CD4-positive, alpha-beta T cell (primary cell): Measurements from ENCODE around the gene SHROOM2. TPM values are rescaled to one million over a fixed set of nuclear protein-coding genes. Genes with fewer than 3 reads are reported as not detected.

Experiments
- ATAC-seq: fragments of 200-7000 bp; cut with Tn5 transposase; one replicate; pipeline ENCODE4 v1.10.0; 2022; ENCODE audit warnings: mild to moderate bottlenecking; ENCODE audit not compliant: poor library complexity
- CTCF ChIA-PET: fragments of 350-600 bp; sonication (Branson Sonifier 250); formaldehyde crosslinking; loops from one replicate; lab custom pipeline; 2021; ENCODE audit warnings: antibody characterized with exemption, inconsistent platforms; lab: Charles Lee
- POLR2A ChIA-PET: fragments of 350-600 bp; sonication (Branson Sonifier 250); formaldehyde crosslinking; loops from one replicate; lab custom pipeline; 2021; ENCODE audit warnings: antibody characterized with exemption, inconsistent platforms; lab: Charles Lee
- DNase-seq, 14 experiments: peaks; one replicate each; pipeline ENCODE4 v3.0.0-alpha.2; 2013 to 2020; ENCODE audit warnings: mixed read lengths in 2 of 14
- H3K27ac ChIP-seq, 2 donors: one replicate each; pipeline versions ENCODE4 v1.5.1 to v1.7.0; 2013; ENCODE audit warnings: low read length in 2 of 2, low read depth in 1 of 2, mild to moderate bottlenecking in 1 of 2
- H3K27me3 ChIP-seq, 2 experiments: 1 replicate in 1 of 2; 2 replicates in 1 of 2; pipeline versions ENCODE4 v1.6.1 to v1.7.0; 2013; ENCODE audit warnings: low read length in 2 of 2, control low read depth in 1 of 2, mild to moderate bottlenecking in 1 of 2, moderate library complexity in 1 of 2; ENCODE audit not compliant: insufficient read depth in 2 of 2, control insufficient read depth in 1 of 2
- H3K36me3 ChIP-seq: one replicate; pipeline ENCODE4 v1.6.1; 2013; ENCODE audit warnings: low read length, control low read depth; ENCODE audit not compliant: insufficient read depth
- H3K4me1 ChIP-seq: one replicate; pipeline ENCODE4 v1.6.1; 2013; ENCODE audit warnings: low read length, control low read depth; ENCODE audit not compliant: insufficient read depth
- H3K4me3 ChIP-seq: one replicate; pipeline ENCODE4 v1.5.1; 2013; ENCODE audit warnings: mild to moderate bottlenecking, low read length, moderate library complexity
- H3K9me3 ChIP-seq, 2 experiments: 1 replicate in 1 of 2; 2 replicates in 1 of 2; pipeline versions ENCODE4 v1.6.1 to v1.7.0; 2013; ENCODE audit warnings: low read length in 2 of 2, mild to moderate bottlenecking in 2 of 2, control low read depth in 1 of 2, moderate library complexity in 1 of 2; ENCODE audit not compliant: control insufficient read depth in 1 of 2, insufficient read depth in 1 of 2
- H3K27ac Mint-ChIP-seq: one replicate; pipeline ENCODE4 v1.8.0; 2020; ENCODE audit warnings: mixed read lengths
- H3K27me3 Mint-ChIP-seq: one replicate; pipeline ENCODE4 v1.8.0; 2021; ENCODE audit warnings: mixed read lengths
- H3K36me3 Mint-ChIP-seq: one replicate; pipeline ENCODE4 v1.8.0; 2021; ENCODE audit warnings: low read depth, mixed read lengths
- H3K4me1 Mint-ChIP-seq: one replicate; pipeline ENCODE4 v1.8.0; 2021; ENCODE audit warnings: low read depth, mixed read lengths
- H3K4me3 Mint-ChIP-seq: one replicate; pipeline ENCODE4 v1.8.0; 2020; ENCODE audit warnings: mild to moderate bottlenecking, mixed read lengths
- H3K9me3 Mint-ChIP-seq: one replicate; pipeline ENCODE4 v1.8.0; 2020; ENCODE audit warnings: mixed read lengths
- intact Hi-C, 2 experiments: fragments of 100-400 bp; cut with DNase I in 1 of 2; cut with micrococcal nuclease in 1 of 2; formaldehyde crosslinking; loops; one replicate each; pipeline versions ENCODE4 v1.15.1 to v1.9.0; 2023 to 2025; cut with DNase I, micrococcal nuclease
- total RNA-seq, 174 experiments: library from RNA in 2 of 174; stranded (reverse) in 2 of 174; gene quantifications; one replicate each; pipeline ENCODE4 v1.2.3 and lab custom pipeline; 2021 to 2026
- TF ChIP-seq, protein P1 (sequence below): fragments of 200-600 bp; IDR thresholded peaks from one replicate; pipeline ENCODE4 v1.8.0; 2022; ENCODE audit warnings: antibody characterized with exemption, mild to moderate bottlenecking

The SHROOM2 gene
- total RNA-seq, 2 experiments from 2014 or later = not detected

DNA sequence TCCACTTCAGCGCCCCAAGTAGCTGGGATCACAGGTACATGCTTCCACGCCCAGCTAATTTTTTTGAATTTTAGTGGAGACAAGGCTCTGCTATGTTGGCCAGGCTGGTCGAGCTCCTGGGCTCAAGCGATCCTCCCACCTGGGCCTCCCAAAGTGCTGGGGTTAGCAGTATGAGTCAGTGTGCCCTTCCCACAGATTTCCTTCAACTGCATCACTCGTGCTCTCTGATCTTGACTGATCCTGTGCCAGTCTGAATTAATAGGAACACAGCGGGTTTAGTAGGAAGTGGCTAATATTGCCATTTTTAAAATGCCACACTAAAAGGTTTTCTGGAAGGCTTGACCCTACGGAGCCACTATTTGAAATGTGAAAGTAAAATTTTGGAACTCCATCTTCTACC, 4.3 kb upstream of the SHROOM2 start:
- ATAC-seq = no peak
- intact Hi-C loops = no loop called here
- CTCF ChIA-PET = no interaction called here

GRCh38 chrX:9784332-9784731, 1.9 kb upstream of the SHROOM2 start:
- H3K36me3 ChIP-seq = no peaks in the 10 kb centered on the region
- H3K27ac ChIP-seq = no peak overlapping the region
- H3K4me3 Mint-ChIP-seq = no peak overlapping the region
- no peaks in the 10 kb centered on the region for H3K4me1 ChIP-seq
- ATAC-seq (no peak), DNase-seq (no peak)
- no peaks in the 10 kb centered on the region for H3K4me1 Mint-ChIP-seq
- intact Hi-C loops = no loop called here
- H3K27me3 ChIP-seq = peaks cover 14 to 26% of the 10 kb centered on the region in 2 experiments
- peaks cover 25% of the 10 kb centered on the region for H3K27me3 Mint-ChIP-seq
- H3K36me3 Mint-ChIP-seq = no peaks in the 10 kb centered on the region
- H3K27ac Mint-ChIP-seq = no peak overlapping the region
- ChIA-PET CTCF (no interaction called here), POLR2A (no interaction called here)
- H3K4me3 ChIP-seq = no peak overlapping the region
- H3K9me3 ChIP-seq = no peaks in the 10 kb centered on the region
- TF ChIP-seq, protein P1, sequence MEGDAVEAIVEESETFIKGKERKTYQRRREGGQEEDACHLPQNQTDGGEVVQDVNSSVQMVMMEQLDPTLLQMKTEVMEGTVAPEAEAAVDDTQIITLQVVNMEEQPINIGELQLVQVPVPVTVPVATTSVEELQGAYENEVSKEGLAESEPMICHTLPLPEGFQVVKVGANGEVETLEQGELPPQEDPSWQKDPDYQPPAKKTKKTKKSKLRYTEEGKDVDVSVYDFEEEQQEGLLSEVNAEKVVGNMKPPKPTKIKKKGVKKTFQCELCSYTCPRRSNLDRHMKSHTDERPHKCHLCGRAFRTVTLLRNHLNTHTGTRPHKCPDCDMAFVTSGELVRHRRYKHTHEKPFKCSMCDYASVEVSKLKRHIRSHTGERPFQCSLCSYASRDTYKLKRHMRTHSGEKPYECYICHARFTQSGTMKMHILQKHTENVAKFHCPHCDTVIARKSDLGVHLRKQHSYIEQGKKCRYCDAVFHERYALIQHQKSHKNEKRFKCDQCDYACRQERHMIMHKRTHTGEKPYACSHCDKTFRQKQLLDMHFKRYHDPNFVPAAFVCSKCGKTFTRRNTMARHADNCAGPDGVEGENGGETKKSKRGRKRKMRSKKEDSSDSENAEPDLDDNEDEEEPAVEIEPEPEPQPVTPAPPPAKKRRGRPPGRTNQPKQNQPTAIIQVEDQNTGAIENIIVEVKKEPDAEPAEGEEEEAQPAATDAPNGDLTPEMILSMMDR = no peak
- no peaks in the 10 kb centered on the region for H3K9me3 Mint-ChIP-seq

More for the DNA sequence above, 4.3 kb upstream of the SHROOM2 start:
- H3K36me3 Mint-ChIP-seq = no peaks in the 10 kb centered on the region
- Histone ChIP-seq H3K27ac (no peak overlapping the region), H3K36me3 (no peaks in the 10 kb centered on the region), H3K4me3 (no peak overlapping the region), H3K9me3 (no peaks in the 10 kb centered on the region), H3K4me1 (no peaks in the 10 kb centered on the region), H3K27me3 (peaks cover 1 to 10% of the 10 kb centered on the region in 2 experiments)
- H3K27me3 Mint-ChIP-seq = peaks cover 11% of the 10 kb centered on the region
- POLR2A ChIA-PET = no interaction called here
- no peaks in the 10 kb centered on the region for H3K9me3 Mint-ChIP-seq
- TF ChIP-seq, protein P1 = no peak
- no peak for DNase-seq
- no peak overlapping the region for H3K27ac Mint-ChIP-seq
- H3K4me1 Mint-ChIP-seq = no peaks in the 10 kb centered on the region
- H3K4me3 Mint-ChIP-seq = no peak overlapping the region

DNA sequence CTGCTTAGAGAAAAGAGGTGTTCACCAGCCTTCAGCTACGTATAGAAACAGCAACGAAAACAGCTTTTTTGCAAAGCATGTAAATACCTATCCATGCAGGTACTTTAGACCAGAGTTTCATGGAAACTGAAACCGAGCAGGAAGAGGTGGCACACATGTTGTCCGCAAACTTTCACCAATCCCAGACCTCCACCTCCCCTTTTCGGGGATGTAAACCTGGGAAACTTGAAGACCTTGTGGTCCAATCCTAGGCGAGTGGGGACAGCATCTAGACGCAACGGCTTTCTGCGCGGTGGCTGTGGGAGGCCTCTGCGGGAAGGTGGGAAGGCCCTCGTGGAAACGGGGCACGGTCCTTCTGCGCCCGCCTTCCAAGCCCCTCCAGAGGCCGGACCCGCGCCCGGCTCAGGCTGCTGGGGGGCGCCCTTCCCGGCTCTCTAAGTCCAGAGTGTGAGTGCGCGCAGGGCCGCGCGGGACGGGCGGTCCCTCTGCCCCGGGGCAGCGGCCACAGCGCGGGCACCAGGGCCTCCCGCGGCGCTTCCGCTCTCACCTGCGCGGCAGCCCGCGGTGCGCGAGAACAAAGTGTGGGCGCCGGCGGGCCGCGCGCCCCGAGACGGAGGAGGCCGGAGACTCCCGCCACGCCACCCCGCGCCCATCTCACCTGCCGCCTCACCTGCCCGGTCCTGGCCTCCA, 830 bp upstream of the SHROOM2 start:
- H3K36me3 Mint-ChIP-seq = no peaks in the 10 kb centered on the region
- CTCF ChIA-PET = no interaction called here
- POLR2A ChIA-PET = no interaction called here
- peaks cover 15 to 27% of the 10 kb centered on the region in 2 experiments for H3K27me3 ChIP-seq
- H3K9me3 Mint-ChIP-seq = no peaks in the 10 kb centered on the region
- H3K27ac ChIP-seq = no peak overlapping the region
- H3K4me1 ChIP-seq = no peaks in the 10 kb centered on the region
- intact Hi-C loops = no loop called here
- H3K4me3 ChIP-seq = no peak overlapping the region
- H3K4me3 Mint-ChIP-seq = no peak overlapping the region
- peaks cover 26% of the 10 kb centered on the region for H3K27me3 Mint-ChIP-seq
- TF ChIP-seq, protein P1 = no peak
- H3K4me1 Mint-ChIP-seq = no peaks in the 10 kb centered on the region
- no peak overlapping the region for H3K27ac Mint-ChIP-seq
- no peaks in the 10 kb centered on the region for H3K36me3 ChIP-seq
- no peaks in the 10 kb centered on the region for H3K9me3 ChIP-seq
- ATAC-seq = no peak
- DNase-seq = no peak
